GM19463 (cell line): ENCODE data around the gene LRWD1.

ENCODE experiments used
- ATAC-seq: cut with Tn5 transposase; IDR thresholded peaks from one replicate; pipeline ENCODE4 v1.9.1; 2021; ENCODE audit warnings: mild to moderate bottlenecking, moderate library complexity; ENCODE audit not compliant: unreplicated experiment

Gene LRWD1

DNA sequence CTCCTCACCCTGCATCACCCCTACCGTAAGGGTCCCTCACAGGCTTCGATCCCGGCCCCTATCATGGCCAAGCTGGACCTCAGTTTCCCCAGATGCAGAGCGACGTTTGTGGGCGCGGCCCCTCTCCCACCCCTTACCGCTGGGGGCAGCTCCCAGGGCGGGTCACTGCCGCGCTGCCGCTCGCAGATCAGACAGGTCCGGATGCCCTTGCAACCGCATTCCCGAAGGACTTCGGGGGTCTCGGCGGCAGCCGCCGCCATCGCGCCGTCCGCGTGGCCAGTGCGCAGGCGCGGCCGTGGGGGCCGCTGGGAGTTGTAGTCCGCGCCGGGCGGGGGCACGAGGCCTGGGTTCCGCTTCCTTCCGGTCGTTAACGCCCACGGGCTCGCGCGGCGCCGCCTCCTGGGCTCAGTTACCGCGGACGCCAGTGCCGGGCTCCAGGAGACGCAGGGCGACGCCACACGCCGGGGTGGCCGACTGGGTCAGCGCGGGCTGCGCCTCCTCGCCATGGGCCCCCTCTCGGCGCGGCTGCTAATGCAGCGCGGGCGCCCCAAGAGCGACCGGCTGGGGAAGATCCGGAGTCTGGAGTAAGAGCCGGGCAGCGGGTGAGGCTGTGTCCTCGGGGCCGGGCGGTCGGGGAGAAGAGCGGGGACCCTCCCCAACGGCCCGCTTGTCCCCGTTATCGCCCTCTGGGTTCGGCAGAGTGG, at the start of gene LRWD1, which contains the start of gene ALKBH4:
Gene LRWD1, plus strand, starts transcription at position 408 of the 704 bp plus-strand sequence. Its CDS starts 97 bp downstream, at position 505.
Gene ALKBH4, minus strand, starts transcription at position 287 of the 704 bp plus-strand sequence. Its CDS starts 27 bp downstream, at position 260.
- ATAC-seq = peak; percentile 94

DNA sequence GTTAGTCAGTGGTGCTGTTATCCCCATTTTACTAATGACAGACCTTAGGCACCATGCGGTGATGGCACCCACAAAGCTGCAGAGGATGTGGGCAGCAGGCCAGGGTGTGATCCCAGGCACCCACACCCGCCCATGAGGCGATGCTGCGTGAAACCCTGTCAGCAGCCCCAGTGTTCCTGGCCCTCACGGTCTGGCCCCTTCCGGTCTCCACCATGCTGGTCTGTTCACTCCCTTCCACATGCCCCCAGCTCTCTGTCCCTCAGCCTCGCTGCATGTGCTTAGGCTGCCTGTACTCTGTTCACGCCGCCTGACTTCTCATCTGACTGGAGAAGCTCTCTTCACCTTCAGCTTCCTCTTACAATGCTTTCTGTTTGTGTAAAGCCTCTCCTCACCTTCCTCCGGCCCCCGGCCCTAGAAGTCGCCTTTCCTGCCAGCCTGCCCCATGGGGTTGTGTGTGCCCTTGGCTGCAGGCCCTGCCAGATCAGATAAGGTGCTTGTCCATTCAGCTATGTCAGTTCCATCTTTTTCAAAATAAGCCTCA, 49.0 kb upstream of the LRWD1 start:
- peak; percentile 58 for ATAC-seq

GRCh38 chr7:102416406-102416805, 48.4 kb upstream of the LRWD1 start:
- ATAC-seq = no peak

DNA sequence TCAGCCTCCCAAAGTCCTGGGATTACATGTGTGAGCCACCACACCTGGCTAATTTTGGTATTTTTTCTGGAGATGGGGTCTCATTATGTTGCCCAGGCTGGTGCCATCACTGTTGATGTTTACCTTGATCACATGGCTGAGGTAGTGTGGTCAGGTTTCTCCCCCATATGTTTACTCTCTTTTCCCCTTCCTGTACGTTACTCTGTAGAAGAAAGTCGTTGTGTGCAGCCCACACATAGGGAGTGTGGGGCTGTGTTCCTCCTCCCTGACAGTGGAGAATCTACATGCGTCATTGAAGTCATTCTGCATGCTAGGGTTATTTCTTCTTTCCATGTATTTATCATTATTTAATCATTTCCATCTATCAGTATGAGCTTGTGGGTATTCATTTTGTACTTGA, 47.7 kb upstream of the LRWD1 start:
- ATAC-seq = no peak

DNA sequence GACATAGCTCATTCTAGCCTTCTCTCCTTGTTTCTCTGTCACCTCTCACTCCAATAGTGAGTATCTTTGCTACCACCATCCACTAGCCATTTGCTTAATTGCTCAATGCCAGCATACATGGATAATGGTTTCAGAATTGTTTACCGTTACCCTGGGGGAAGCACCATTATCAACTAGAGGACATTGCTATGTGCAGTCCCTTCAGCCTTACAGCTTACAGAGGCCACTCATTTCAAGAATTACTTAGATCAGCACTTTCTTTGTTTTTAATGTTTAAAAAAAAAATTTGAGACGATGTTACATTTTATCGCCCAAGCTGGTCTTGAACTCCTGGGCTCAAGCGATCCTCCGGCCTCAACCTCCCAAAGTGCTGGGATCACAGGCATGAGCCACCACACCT, 46.2 kb upstream of the LRWD1 start:
- ATAC-seq = no peak

DNA sequence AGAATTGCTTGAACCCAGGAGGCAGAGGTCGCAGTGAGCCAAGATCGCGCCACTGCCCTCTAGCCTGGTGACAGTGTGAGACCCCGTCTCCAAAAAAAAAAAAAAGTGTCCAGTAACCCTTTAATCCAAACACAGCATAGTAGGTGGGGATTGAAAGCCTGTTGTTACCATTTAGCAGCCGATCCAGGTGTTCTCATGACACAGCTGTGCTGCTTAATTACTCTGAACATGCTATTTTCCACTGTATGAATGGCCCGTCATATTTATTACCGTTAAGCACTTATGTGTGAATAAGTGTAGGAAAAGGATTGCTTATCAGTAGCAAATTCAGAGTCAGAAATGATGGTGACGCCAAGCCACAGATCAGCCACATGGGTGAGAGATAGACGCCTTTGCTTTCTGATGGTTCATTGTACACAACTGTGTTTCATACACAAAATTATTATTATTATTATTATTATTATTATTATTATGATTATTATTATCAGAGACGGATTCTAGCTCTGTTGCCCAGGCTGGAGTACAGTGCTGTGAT, 43.0 kb upstream of the LRWD1 start:
- no peak for ATAC-seq

DNA sequence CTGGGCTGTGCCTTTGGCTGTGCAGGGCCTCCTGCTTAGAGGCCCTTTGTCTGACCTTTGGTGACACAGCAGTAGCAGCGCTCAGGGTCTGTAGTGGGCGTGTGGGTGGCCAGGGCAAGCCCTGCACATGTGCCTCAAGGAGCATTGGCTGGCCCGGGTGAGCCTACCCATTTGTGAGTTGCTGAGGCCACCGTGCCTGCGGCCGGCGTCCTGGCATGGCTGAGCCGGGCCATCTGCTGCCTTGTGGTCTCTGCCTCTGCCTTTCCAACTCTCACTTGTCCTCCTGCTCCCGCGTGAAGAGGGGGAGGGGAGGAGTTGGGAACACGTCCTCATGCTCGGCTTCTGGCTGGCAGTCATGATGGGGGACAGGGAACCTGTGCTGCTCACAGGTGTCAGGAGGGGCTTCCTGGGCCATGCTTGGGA, 40.6 kb upstream of the LRWD1 start:
- no peak for ATAC-seq

DNA sequence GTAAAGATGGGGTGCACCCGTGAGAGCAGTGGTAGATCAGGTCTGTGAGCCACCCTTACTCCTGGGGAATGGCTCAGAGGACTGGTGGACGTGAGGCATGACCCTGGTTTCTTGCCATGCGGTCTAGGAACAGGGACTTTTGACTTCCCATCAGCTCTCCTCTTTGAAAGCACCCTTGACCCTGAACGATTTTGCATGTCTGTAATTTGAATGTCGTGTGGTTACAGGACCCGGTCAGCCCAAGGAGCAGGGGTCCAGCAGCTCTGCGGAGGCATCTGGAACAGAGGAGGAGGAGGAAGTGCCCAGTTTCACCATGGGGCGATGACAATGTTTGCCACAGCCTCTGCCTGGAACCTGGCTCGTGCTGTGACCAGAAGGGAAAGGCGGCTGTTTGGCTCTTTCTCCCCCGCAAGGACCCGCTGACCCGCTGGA, 40.0 kb upstream of the LRWD1 start:
- peak; percentile 33 for ATAC-seq

GRCh38 chr7:102425639-102426267, 39.0 kb upstream of the LRWD1 start:
- ATAC-seq = peak; percentile 56

GRCh38 chr7:102426268-102427018, 38.3 kb upstream of the LRWD1 start:
- peak; percentile 56 for ATAC-seq

DNA sequence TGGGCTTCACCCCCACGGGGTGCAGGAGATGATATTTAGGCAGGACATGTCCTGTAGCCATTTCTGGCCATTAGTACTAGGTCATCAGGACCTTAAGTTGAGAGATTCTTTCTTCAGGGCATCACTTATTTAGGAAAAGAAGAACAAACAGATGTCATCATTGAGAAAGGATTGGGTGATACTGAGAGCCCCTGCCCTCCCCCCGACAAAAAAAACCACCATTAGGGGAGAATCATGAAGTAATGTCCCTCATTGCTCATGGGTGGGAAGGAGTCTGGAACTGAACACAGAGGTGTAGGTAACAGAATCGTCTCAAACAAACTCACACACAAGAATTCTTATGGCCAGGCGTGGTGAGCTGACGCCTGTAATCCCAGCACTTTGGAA, 37.8 kb upstream of the LRWD1 start:
- ATAC-seq = no peak

- ATAC-seq = no peak
Measured at GRCh38 chr7:102429141-102429899, 35.5 kb upstream of the LRWD1 start.

DNA sequence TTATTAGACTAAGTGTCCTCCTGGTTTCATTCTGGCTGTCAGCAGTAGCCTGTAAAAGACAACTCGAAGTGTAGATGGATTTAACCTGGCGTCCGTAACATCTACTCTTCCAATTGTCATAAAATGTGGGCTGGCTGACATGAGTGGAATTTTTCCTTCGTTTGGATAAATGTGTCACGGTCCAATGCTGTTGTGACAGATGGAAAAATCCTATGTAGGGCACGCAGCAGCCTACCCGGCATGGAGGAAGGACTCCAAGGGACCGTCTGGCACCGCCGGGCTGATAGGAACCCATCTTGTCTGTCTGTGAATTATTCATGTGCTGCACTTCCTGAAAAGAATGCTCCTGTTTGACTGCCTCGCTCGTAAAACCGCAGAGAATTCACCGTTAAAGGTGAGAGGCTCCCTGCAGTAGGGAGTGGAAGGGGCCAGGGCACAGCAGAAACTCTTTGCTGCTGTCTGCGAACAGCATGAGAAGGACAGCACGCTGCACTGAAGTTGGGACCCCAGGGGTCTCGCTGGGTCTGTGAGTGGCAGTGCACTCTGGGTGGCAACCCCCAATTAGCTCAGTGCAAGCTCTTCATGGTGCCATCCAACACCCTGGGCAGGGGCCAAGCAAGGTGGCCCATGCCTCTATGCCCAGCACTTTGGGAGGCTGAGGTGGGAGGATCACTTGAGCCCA, 33.0 kb upstream of the LRWD1 start:
- ATAC-seq = no peak

- ATAC-seq = peak; percentile 31
Measured at GRCh38 chr7:102432442-102433218, 32.2 kb upstream of the LRWD1 start.

- peak; percentile 64 for ATAC-seq
Measured at GRCh38 chr7:102433219-102434038, 31.4 kb upstream of the LRWD1 start, which contains the start of gene ORAI2. Gene ORAI2 (plus strand): TSS chr7:102433575. CDS start chr7:102438957, 5,382 bp downstream.

DNA sequence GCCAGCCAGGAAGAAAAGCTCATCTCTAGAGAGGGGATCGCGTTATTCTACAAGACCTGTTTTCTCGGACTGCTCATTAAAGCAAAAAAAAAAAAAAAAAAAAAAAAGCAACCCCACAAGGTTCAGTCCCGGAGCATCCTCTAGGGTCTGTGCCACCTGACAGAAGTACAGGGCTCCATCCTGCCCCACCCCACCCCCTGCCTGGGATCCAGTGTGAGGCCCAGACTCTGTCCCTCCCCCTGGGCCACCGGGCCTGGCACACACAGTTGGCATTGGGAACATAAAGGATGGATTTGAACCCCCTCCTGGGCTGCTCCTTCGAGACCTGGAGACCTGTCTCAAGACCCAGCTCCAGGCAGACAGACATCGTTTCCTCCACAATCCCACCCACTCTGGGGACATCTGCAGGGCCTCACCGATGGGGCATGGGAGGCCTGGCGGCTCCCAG, 30.7 kb upstream of the LRWD1 start:
- ATAC-seq = no peak

- no peak for ATAC-seq
Measured at GRCh38 chr7:102436118-102436517, 28.7 kb upstream of the LRWD1 start.
